ENCODE results near the gene SRCAP.
A peak's percentile ranks its signal among the peaks of the same experiment; 100 is the strongest.

The SRCAP gene

DNA sequence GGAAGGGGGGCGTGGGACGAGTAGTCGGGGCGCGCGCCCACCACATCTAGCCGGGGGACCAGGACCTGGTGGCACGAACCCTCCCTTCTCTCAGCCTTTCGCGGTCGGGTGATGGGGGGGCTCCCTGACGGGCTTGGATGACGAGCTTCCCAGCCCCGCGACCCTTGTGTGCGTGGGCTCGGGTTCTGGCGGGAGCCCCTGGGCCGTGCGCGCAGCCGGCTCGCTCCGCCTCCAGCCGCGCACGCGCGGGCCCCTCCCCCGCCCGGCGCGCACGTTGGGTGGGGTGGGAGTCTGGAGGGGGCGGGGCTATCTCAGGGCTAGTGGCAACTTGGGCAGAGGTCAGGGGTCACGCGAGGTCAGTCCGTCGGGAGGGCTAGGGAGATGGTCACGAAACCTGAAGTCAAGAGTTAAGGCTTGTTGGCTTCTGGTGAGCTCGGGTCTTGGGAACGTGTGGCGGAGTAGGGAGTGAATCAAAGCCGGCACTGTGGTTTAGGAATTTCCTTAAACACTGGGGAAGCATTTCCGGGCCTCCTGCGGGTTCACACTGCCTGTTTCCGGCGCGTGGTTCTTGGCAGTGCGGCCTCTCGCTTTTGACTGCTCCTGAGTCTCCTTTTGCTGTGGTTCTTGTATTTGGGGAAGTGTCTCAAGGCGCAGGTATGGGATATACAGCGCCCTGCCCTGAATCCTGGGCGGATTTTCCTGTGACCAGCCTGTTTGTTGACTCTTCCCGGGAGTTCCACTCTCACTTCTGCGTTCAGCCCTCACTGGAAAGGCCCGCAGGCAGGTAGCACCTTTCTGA lies at the start of gene SRCAP:
SRCAP (plus strand) TSS at position 356 of the 799 bp plus-strand sequence. CDS start 1,654 bp downstream, outside the sequence.
- peak within 1 kb of the TSS; percentile 92 for H3K4me3 ChIP-seq (ENCODE audit: low read depth, low read length)
- peak; percentile 25 for DNase-seq (ENCODE audit: low read depth)

DNA sequence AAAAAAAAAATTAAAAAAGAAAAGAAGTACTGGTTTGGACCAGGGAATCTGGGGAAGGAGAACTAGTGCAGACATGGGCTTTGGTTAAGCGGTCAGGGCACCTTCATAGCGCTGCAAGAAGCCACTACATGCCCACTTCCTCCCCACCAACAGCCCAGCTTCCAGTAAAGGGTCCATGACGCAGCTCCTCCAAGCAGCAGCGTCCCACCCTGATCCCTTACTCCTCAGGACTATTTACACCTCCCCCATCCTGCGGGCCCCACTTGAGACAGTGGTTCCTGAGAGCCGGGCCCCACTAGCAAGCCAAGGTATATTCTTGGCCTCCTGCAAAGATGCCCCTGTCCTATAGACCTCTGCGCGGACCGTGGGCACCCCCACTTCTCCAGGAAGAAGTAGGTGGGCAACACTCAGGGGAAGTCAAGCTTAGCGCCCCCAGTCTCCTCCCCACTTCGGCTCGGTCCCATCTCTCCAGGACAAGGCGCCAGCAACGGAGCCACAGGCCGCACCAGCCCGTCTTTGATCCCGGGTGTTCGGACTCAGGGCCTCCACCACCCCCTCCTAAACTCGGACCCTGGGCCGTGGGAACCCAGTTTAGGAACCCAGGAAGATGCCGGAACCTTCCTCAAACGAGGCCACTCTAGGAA lies 49.1 kb upstream of the SRCAP start:
- DNase-seq (ENCODE audit: low read depth), result no peak
- H3K4me3 ChIP-seq (ENCODE audit: low read depth, low read length), result peak overlapping the region; percentile 63

DNA sequence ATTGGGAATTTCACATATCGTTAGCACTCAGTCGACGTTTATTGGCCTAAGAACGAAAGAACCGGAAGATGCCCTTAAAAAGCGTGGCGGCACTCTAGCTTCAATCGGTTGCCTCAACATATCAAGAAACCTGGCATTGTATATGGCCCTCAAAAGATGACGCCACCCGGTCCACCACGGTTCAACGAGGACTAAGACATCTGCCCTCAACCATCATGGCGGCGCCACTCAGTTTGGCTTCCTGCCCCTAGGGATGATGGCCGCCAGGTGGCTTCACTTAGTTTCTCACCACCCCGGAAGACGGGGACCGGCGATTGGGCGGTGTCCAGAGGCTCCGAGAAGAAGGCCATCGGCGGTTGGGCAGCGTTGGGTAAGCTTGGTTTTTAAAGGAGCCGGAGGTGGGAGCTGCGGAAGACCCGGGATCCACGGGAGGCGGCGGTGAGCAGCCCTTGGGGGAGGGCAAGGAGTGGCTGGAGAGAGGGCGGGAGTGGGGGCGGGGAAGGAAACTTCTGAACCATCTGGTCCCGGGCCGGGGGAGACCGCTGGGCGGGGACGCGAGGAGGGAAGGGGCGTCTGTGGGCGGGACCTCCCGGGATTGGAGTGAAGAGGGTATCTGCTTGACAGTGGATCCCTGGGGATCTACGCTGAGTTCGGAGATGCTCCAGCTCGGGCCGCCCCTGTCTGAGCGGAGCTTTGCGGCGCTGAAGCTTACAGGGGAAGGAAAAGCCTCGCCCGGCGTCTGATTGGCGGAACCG lies 48.4 kb upstream of the SRCAP start, which contains the start of gene PRR14:
PRR14 (plus strand) TSS at position 592 of the 755 bp plus-strand sequence. CDS start 686 bp downstream, outside the sequence.
- H3K4me3 ChIP-seq (ENCODE audit: low read depth, low read length), result peak within 1 kb of the TSS; percentile 63
- DNase-seq (ENCODE audit: low read depth), result peak; percentile 98

DNA sequence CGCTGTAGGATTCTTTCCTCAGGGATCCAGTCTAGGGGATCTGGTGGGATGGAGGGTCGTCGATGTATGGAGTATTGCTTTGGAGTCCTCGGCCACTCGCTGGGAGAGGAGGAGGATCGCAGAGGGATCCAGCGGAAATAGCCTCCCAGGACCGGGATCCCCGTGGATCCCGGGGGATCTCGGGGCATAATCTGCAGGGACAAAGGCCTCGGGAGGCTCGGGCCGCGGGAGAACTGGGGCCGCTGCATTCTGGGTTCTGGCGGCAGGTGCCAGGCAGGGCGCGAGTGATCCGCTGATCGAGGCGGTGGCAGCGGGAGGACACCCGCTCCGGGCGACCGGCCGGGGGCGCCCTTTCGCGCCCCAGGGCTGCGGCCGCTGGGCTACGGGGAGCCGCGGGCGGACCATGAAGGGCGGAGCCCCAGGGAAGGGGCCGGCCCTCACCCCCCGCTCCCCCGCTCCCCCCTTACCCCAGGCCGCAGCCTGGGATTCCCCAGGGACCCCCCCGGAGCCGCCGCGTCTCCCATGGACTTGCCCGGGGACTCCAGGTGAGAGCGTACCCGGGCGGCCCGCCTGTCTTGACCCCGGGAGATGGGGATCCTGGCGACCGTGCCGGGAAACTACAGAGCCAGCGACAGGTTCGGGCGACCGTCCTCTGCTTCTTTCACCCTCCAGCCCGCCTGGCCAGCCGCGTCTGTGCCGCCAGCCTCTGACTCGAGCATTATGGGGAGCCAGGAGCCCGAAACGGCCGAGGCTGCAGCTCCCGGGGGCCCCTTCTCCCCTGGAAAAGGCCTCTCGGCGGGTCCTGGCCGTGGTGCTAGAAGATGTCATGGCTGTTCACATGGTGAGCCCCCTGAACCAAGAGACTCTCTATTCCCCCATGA lies 47.6 kb upstream of the SRCAP start:
- no peak for DNase-seq (ENCODE audit: low read depth)
- H3K4me3 ChIP-seq (ENCODE audit: low read depth, low read length), result peak overlapping the region; percentile 63

DNA sequence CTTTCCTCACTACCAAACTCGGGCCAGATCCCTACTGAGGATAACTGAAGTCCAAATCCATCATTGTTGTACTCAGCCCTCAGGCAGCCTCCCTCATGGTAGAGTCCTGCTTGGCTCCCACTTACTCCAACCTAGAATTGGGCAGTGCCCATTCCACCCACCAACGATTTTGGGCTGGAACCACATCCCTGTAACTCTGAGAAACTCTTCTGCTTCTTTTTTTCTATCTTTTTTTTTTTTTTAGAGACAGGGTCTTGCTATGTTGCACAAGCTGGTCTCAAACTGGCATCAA lies 47.0 kb upstream of the SRCAP start:
- H3K4me3 ChIP-seq (ENCODE audit: low read depth, low read length), result peak overlapping the region; percentile 63
- DNase-seq (ENCODE audit: low read depth), result no peak

DNA sequence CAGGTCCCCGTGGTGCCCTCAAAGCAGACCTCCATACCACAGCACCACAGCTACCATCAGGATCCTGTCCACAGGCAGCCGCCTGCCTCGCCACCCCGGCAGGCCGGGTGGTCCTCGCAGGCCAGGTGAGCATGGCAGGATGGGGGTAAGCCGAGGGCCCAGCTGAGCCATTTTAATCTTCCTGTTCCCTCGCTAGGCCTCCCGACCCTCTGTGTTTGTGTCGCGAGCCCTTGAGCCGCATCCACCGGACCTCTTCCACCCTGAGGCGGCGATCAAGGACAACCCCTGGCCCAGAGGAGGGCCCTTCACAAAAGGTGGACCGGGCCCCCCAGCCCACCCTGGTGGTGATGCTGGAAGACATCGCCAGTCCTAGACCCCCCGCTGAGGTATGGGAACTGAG lies 46.3 kb upstream of the SRCAP start:
- no peak overlapping the region for H3K4me3 ChIP-seq (ENCODE audit: low read depth, low read length)
- DNase-seq (ENCODE audit: low read depth), result no peak

DNA sequence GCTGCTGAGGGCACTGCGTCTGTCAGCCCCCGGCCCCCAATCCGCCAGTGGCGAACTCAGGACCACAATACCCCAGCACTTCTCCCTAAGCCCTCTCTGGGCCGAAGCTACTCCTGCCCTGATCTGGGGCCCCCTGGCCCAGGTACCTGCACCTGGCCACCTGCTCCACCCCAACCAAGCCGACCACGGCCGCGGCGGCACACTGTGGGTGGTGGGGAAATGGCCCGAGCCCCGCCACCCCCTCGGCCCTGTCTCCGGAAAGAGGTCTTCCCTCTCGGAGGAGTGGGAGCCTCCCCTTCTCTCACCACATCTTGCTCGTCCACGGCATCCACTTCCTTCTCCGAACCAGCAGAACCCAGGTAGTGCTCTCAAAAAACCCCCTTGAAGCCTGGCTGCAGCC lies 44.1 kb upstream of the SRCAP start:
- no peak overlapping the region for H3K4me3 ChIP-seq (ENCODE audit: low read depth, low read length)
- DNase-seq (ENCODE audit: low read depth), result no peak

DNA sequence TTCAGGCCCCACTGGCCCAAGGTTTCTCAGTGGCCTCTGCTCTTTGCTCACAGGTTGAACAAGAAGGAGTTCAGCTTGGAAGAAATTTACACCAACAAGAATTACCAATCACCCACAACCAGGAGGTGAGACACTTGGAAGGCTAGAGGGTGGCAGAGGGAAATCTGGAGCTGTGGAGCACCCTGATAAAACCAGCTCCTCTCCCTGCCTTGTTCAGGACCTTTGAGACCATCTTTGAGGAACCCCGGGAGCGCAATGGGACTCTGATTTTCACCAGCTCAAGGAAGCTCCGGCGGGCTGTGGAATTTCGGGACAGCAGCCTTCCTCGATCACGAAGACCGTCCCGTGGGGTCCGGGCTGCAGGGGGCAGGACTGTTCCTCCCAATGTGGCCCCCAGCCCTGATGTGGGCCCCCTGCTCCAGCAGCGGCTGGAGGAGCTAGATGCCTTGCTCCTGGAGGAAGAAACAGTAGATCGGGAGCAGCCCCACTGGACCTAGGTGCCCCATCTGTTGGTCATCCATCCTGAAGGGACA lies 43.1 kb upstream of the SRCAP start:
- DNase-seq (ENCODE audit: low read depth), result no peak

DNA sequence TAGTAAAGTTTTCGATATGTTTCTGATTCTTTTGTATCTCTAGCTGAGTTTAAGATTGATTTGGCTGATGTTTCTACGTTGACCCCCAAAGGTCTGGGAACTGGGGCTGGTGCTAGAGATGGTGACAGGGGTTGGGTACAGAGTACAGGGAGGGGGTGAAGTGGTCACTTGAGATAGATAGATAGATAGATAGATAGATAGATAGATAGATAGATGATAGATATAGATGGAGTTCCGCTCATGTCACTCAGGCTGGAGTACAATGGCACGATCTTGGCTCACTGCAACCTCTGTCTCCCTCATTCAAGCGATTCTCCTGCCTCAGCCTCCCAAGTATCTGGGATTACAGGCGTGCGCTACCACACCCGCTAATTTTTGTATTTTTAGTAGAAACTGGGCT lies 42.6 kb upstream of the SRCAP start:
- DNase-seq (ENCODE audit: low read depth), result no peak
- H3K4me3 ChIP-seq (ENCODE audit: low read depth, low read length), result no peak overlapping the region

More for the DNA sequence above, 43.1 kb upstream of the SRCAP start:
- H3K4me3 ChIP-seq (ENCODE audit: low read depth, low read length), result no peak overlapping the region

DNA sequence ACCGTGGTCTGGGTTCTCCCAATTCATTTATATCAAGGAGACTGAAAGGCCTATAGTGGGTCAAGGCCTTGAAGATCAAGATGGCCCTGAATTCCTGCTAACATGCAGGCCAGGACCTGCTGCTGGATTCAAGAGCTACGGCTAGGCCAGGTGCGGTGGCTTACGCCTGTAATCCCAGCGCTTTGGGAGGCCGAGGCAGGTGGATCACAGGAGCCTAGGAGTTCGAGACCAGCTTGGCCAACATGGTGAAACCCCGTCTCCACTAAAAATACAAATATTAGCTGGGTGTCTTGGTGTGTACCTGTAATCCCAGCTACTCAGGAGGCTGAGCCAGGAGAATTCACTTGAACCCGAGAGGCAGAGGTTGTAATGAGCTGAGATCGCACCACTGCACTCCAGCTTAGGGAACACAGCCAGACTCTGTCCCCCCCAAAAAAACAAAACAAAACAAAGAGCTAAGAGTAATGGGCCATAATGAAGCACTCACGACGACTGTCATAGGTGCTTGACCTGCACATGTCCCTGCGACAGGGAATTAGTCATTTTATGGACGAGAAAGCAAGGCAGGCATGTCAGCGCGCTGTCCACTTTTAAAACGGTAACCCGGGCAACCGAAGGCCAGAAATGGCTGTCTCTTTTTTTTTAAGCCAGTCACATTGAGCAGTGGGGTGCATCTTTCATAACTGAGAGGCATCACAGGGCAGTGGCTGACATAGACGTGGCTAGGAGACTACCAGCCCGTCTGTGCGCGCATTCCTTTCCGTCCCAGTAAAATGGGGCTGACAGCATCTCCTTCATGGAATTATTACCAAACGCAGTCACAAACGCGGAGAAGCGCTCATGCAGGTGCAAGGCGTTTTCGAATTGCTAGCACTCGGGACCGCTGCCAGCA lies 41.8 kb upstream of the SRCAP start:
- H3K4me3 ChIP-seq (ENCODE audit: low read depth, low read length), result peak overlapping the region; percentile 54
- no peak for DNase-seq (ENCODE audit: low read depth)

DNA sequence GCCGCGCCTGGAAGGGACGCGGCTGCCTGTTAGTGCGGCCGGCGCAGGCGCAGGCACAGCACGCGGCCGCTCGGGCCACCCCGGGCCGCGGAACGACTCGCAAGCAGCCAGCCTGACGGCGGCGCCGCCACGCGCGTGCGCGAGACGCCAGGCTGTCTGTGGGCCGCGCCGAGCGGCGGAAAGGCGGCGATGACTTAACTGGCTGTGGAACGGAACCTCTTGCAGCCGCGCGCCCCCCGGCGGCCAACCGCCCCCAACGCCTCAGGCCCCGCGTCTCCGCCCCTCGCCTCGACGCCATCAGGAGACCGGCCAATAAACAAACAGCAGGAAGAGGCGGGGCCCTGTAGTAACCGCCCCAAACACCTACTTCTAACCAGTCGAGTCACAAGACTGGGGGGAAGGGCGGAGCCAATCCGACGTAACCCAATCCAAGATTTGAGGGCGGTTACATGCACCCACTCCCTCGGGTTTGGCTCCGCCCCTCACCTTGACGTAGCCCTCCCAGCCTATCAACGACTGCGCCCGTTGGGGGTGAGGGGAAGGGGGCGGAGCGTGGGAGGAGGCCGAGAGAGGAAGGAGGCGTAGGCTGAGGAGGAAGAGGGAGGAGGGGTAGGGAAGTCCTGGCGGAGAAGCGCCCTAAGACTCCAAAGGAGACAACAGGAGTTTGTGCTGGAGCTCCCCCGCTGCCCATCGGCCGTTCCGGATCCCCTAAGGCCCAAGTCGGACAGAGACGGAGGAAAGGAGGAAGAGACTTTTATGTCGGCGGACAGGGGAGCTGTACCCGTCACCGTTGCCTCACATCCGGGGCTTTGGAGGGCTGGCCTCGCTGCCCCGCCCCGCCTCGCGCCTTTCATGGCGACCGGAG lies 40.9 kb upstream of the SRCAP start, which contains the start of gene FBRS:
FBRS (plus strand) TSS at position 566 of the 865 bp plus-strand sequence. CDS start 1,088 bp downstream, outside the sequence.
- peak within 1 kb of the TSS; percentile 77 for H3K4me3 ChIP-seq (ENCODE audit: low read depth, low read length)
- peak; percentile 100 for DNase-seq (ENCODE audit: low read depth)

DNA sequence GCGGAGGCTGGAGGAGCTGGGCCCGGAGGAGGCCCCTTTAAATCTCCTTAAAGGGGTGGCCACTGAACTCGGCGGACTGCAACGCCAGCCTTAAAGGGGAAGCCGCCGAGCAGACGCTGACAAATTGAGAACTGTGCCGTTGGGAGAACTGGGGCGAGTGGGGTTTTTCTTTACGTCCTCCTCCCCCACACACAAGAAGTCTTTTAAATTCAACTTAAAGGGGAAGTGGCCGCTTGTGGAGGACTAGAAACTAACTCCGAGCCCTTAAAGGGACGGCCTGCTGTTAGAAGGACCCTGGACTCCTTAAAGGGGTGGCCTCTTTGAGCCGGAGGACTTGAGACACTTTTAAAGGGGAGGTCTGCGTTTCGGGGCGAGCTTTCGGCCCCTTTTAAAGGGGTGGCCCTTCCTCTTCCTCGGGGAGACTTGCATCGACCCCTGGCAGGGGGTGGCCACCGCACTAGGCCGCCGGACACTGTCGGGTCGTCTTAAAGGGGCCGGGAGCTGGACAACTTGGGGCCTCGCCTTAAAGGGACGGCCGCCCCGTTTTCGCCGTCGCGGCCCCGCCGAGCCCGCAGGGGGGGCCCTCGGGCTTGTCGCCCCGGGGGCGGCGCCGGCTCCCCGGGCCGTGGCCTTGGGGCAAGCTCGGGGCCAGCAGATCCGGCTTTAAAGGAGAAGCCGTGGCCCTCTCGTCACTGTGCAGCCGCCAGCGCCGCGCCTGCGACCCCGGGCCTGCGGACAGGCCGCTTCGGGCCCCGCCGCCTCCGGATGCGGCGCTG lies 40.1 kb upstream of the SRCAP start:
- peak; percentile 91 for DNase-seq (ENCODE audit: low read depth)
- peak overlapping the region; percentile 77 for H3K4me3 ChIP-seq (ENCODE audit: low read depth, low read length)

DNA sequence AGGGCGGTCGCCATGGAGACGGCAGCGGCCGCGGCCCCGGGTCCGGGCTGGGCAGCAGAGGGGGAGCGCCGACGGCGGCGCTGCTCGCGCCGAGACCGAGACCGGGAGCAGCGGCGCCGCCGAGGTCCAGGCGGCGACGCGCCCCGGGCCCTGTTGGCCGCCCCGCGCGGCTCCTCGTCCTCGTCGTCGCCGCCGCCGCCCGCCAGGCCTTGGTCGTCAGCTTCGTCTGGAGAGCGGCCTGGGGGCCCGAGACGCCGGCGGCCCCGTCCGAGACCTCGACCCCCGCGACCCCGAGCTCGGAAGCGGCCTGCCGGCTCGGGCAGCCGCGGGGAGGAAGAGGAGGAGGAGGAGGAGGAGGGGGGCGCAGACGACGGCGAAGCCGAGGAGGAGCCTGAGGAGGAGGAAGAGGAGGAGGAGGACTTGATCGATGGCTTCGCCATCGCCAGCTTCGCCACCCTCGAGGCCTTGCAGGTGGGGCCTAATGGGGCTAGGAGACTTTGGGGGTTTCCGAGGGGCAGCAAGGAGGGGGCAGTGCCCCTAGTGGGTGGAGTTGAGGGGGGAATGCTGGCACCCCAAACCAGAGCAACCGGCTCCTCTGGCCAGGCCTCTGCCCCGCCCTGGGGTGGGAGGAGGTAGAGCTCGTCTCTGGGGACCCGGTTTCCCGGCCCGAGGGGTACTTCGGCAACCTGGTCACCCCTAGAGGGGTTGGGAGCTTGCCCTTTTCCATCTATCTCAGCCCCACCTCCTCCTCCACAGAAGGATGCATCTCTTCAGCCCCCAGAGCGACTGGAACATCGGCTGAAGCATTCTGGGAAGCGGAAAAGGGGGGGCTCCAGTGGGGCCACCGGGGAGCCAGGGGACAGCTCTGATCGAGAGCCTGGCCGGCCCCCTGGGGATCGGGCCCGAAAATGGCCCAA lies 39.2 kb upstream of the SRCAP start:
- no peak for DNase-seq (ENCODE audit: low read depth)
- H3K4me3 ChIP-seq (ENCODE audit: low read depth, low read length), result peak overlapping the region; percentile 77

DNA sequence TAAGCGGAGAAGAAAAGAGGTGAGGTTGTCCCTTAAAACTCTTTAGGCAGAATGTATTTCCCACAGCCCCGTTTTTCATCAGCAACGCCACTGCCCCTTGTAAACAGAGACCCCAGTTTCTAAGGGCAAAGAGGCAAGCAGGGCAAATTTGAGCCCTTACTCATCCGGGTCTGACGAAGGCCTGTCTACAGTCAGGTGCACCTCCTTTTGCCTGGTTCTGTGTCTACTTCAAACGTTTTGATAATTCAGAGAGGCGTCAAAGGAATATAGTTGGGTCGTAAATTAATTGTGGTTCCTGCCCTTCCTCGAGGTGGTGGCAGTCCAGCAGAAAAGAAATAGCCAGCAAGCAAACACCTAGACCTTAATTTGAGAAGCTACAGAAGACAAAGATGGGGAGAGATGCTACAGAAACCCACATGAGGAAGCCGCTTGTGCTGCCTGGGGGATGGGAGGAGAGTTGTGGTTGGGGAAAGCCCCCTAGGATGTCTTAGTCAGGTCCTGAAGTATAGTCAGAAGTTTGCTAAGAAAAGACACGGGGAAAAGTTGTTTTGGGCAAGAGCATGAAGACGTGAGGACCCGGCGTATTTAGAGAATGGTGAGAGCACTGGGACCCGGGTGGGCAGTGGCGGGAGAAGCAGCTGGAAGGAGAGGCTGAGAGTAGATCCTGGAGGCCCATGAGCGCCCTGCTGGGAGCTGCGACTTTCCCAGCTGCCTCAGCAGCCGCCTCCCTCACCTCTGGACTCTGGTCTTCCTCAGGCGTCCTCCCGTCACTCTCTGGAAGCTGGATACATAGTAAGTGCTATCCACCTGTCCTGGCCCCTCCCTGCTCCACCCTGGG lies 38.3 kb upstream of the SRCAP start:
- no peak for DNase-seq (ENCODE audit: low read depth)
- peak overlapping the region; percentile 77 for H3K4me3 ChIP-seq (ENCODE audit: low read depth, low read length)

DNA sequence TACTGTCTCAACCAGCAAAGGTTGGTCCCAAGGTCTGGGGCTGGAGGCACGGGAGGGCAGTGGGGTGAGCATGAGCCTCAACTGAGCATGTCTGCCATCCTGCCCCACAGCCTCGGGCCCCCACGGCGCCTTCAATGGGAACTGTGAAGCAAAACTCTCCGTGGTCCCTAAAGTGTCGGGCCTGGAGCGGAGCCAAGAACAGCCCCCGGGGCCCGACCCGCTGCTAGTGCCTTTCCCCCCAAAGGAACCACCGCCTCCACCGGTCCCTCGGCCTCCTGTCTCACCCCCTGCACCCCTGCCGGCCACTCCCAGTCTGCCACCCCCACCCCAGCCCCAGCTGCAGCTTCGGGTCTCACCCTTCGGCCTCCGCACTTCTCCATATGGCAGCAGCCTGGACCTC lies 36.5 kb upstream of the SRCAP start:
- no peak overlapping the region for H3K4me3 ChIP-seq (ENCODE audit: low read depth, low read length)
- DNase-seq (ENCODE audit: low read depth), result no peak

Measured in skeletal muscle cell (primary cell).